OCI-LY7 (cell line): Measurements from ENCODE around the gene PHKB.

Experiments used
- CTCF ChIP-seq: fragments of 200-600 bp; sonication (generic); conservative IDR thresholded peaks from 2 replicates; pipeline ENCODE4 v1.5.1; 2014; ENCODE audit warnings: mild to moderate bottlenecking, antibody characterized with exemption, low read length, moderate library complexity, mixed read lengths
- EZH2phosphoT487 ChIP-seq: fragments of 200-600 bp; sonication (generic); IDR thresholded peaks from 2 replicates; pipeline ENCODE4 v1.6.1; 2018; ENCODE audit warnings: low read depth, borderline replicate concordance, mild to moderate bottlenecking, mixed run types, antibody characterized with exemption, low read length, moderate library complexity, mixed read lengths

- TF ChIP-seq CTCF, result no peak
- no peak for TF ChIP-seq EZH2phosphoT487
Measured at GRCh38 chr16:47705266-47705665, 244.1 kb downstream of the PHKB start.
